ENCODE data around the gene TMCC1.
"Not testable (repeated sequence)": the region's sequence is repeated elsewhere in the genome, so short reads cannot be mapped to it uniquely, and the experiment has no call there.

Gene TMCC1

DNA sequence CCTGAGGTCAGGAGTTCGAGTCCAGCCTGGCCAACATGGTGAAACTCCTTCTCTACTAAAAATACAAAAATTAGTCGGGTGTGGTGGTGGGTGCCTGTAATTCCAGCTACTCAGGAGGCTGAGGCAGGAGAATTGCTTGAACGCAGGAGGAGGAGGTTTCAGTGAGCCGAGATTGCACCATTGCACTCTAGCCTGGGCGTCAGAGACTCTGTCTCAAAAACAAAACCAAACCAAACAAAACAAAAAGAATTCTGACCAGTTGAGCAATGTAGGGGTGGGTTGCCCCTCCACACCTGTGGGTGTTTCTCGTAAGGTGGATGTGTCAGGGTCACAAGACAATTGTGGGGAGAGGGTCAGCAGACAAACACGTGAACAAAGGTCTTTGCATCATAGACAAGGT, 252.5 kb downstream of the TMCC1 start:
- DNase-seq = not testable (repeated sequence)

GRCh38 chr3:129638481-129638880, 255.0 kb downstream of the TMCC1 start:
- DNase-seq = no peak

DNA sequence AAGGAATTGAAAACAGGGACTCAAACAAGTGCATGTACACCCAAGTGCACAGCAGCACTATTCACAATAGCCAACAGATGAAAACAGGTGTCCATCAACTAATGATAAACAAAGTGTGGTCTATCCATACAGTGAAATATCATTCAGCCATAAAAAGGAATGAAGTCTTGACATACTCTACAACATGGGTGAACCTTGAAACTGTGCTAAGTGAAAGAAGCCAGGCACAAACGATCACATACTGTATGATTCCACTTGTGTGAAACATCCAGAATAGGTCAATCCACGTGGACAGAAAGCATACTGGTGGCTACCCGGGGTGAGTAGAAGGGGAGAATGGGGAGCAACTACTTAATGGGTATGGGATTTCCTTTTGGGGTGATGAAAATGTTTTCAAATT, 257.4 kb downstream of the TMCC1 start:
- DNase-seq = no peak

DNA sequence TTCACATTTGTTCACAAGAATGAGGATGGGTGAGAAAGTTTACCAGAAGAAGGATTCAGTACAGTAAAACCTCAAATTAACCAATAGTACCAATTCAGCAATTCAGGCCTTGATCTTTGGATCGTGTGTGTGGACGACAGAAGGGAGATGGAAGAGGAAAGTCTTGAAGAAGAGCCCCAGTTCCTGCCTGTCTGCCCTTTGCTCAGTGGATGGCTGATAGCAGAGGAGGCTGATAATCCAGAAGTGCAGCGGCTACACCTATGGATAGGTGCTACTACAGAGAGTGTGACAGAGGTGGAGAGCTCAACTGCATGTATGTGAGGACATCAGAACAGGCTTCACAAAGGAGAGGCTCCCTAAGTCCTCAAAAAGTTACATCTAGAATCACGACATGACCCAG, 257.9 kb downstream of the TMCC1 start:
- no peak for DNase-seq

DNA sequence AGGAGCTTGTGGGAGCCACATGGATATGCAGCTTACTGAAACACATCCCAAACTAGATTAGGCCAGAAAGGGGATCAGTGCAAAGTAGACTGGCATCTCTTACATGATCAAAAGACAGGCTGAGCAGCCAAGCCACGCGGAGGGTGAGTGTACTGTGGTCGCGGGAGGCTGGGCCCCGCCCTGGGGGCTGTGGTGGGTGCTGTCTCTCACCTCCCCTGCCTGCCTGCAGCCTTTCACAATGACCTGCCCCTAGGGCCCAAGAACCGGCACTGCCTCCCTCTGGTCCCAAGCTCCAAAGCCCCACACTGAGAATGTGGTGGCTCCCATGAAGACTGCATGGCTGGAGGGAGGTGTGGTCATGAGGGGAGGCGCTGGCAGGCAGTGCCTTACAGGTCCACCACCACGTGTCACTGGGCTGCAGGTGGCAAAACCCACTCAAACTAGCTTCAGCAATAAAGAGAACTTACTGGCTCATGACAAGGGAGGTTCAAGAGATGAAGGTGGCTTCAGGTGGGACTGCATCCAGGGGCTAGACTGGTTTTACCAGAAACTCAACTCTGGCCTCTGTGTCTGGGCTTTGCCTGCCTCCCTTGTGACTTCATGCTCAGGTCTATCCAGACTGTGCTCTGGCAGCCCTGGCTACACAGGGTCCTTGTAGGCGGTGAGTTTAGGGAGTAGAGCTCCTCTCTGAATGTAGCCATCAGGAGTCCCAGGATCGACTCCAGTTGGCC, 259.6 kb downstream of the TMCC1 start:
- DNase-seq = peak; percentile 60

GRCh38 chr3:129632977-129633376, 260.5 kb downstream of the TMCC1 start:
- no peak for DNase-seq

GRCh38 chr3:129632556-129632955, 261.0 kb downstream of the TMCC1 start:
- no peak for DNase-seq

- no peak for DNase-seq
Observed at GRCh38 chr3:129632056-129632455, 261.5 kb downstream of the TMCC1 start.

DNA sequence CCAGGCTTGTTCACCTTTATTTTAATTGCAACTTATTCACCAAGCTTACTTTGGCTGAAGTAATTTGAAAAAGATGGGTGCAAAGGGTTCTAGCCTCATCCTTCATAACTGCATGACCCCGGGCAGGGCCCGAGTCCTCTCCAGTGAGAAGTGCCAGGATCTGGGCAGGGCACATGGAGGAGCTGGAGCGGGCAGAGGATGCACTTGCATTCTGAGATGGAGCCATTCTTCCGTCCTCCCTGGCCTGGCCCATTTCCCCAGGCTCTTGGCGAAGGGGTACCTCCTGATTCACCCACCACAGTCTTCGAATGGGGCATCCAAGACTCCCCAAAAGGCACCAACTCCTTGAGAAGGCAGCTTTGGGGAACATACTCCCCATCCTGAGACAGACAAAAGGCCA, 264.5 kb downstream of the TMCC1 start:
- DNase-seq = no peak

DNA sequence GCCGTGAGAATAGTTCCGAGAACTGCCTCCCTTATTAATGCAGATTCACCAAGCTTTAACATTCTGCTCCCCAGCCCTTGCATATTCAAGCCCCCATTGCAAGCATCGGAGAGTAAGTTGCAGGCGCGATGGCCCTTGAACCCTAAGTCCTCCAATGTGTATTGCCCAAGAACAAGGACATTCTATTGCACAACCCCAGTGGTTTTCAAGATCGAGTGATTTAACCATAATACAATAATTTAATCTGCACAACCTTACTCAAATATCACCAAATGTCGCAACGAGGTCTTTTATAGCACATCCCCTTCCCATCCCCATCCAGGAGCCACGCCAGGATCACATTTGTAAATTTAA, 265.4 kb downstream of the TMCC1 start:
- no peak for DNase-seq

DNA sequence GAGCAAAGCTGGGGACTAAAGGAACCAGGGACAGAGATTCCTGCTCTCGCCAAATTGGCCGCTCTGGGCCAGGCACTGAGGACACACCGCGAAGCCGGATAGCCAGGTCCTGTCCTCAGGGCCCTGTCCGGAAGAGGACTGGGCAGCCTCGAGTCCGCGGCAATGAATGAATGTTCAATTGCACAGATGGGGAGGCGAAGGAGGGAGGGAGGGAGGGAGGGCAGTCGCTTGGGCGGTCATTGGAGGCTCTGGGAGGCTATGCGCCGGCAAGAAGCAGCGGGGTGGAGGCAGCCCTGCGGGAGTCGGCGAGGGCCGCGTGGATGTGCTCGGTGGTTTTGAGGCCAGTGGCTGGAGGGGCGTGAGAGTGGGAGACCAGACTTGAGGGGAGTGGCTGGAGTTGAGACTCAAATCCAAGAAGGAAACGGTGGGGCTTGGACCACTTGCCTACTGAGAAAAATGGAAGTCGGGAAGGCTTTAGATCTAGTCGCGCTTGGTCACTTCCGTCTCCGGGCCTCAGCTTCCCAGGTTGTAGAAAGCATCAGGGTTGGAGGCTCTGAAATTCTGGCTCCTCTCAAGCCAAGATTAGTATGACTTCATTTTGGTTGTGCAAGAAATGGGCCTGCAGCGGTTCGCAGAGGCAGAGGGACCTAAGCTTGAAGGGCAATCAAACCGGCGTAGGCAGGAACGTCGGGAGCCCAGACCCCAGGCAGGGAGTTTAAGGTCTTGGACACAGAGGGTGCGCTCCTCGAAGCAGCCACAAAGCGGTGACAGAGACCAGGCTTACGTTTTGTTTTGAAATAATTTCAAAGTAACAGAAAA, 266.0 kb downstream of the TMCC1 start:
- peak; percentile 94 for DNase-seq

DNA sequence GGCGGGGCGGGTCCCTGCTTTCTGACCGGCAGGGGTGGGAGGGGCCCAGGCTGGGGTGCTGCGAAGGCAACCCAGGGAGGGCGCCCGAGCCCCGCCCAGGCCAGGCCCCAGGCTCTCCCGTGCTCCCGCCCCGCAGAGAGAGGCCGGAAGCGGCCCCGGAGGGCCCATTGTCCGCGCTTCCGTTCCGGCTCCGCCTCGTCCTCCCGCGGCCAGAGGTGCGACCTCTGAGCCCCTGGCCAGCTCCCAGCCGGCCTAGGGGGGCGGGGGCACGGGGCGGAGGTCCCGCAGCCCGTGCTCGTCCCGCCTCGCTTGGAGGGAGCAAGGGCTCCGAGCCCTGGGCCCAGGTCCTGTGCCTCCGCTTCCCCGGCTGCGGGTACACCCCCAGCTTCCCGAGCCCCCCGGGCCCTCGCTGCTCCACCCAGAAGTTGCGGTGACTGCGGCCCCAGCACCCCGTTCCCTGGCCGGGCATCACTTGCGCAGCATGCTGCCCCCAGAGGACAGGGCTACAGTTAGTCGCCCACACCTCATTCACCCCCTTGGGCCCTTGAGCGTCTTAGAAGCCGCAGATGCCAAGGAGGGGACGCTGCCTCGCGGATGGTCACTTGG, 266.7 kb downstream of the TMCC1 start:
- peak; percentile 96 for DNase-seq

DNA sequence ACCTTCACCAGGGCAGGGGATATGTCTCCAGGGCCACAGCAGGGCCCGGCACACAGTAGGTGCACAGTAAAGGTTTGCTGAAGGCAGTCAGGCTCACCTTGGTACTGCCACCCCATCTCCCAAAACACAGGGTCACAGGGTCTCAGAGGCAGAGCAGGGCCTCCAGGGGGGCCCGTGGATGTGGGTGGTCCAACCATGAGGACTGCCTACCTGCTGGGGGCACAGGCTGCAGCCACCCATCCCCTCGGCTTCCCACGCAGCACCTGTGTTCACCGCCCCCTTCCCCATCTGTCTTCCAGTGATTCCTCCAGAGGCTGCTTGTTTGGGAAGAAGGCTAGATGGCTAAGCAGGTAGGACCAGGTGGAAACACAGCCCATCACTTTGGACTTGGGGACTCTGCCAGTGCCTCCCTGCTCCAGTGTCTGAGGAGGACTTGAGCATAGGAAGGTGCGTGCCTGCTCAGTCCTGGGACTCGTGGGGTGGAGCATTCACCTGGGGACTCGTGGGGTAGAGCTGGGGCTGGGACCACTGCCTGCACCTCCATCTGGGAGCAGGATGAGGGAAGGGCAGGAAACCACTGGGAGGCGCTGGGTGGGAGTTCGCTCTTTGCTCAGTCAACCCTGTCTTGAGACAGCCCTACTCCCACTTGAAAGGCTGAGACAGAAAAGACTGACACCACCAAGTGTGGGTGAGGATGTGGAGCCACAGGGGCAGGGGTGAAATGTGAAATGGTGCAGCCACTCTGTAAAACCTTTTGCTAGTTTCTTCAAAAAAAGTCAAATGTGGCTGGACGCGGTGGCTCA, 268.2 kb downstream of the TMCC1 start:
- no peak for DNase-seq

DNA sequence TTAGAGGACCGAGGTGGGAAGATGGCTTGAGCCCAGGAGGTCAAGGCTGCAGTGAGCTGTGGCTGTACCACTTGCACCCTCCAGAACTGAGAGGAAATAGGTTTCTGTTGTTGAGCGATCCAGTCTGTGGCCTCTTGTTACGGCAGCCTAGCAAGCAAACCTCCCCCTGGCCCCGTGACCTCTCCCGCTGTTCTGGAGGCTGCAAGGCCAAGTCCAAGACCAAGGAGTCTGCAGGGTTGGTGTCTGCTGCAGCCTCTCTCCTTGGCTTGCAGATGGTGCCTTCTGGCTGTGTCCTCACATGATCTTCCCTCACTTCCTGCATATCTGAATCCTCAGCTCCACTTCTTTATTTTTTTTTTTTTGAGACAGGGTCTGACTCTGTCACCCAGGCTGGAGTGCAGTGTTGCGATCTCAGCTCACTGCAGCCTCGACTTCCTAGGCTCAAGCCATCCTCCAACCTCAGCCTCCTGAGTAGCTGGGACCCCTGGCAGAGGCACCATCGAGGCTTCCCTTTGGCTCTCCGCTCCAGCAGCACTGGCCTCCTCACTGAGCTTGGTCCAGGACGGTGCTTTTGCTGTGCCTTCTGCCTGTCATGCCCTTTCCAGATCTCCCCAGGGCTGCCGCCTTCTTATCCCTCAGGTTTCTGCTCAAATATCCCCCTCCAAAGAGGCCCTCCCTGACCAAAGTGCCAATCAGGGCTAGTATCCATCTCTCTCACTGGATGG, 269.0 kb downstream of the TMCC1 start:
- no peak for DNase-seq

DNA sequence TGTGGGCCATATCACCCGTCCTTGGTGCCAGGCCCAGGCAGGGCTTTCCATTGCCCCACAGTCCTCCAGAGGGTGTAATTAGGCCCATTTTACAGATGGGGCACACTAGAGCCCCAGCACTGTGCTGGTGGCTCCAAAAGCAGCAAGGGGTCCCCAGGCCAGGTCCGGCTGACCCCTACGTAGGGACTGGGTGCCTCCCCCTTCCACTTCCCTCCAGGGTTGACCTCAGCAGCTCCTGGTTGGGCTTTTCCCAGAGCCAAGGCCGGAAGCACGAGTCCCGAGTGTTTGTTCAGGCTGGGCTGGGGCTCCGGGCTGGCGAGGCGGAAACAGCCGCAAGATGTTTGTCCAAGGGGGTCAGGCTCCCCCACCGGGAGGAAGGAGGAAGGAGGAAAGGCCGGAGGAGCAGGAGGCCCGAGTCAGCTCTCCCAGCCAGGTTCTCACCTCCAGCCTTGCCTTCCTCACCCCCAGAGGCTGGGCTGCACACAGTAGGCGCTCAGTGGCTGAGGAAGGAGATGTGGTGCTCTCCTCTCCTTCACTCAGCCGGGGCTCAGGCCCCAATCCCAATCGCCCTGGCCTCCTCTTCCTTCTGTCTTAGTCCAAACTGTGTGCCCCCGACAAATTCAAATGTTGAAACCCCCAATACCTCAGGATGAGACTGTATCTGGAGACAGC, 269.9 kb downstream of the TMCC1 start:
- no peak for DNase-seq

DNA sequence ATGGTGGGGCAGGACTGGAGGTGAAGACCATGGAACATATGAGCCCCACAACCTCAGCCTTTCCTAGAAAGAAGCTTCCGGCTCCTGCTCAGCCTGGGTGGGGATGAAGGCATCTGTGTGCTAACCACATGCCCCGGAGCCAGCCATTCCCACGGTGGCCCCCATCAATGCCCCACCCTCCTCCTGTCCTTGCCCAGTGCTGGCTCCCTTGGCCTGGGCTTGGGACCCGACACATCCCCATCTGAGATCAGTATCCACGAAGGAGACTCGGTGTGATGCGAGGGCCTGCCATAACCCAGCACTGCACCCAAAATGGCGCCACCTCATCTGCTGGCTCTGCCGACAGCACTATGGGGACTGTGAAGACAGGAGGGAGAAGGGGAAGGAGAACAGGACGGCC, 270.6 kb downstream of the TMCC1 start:
- no peak for DNase-seq

DNA sequence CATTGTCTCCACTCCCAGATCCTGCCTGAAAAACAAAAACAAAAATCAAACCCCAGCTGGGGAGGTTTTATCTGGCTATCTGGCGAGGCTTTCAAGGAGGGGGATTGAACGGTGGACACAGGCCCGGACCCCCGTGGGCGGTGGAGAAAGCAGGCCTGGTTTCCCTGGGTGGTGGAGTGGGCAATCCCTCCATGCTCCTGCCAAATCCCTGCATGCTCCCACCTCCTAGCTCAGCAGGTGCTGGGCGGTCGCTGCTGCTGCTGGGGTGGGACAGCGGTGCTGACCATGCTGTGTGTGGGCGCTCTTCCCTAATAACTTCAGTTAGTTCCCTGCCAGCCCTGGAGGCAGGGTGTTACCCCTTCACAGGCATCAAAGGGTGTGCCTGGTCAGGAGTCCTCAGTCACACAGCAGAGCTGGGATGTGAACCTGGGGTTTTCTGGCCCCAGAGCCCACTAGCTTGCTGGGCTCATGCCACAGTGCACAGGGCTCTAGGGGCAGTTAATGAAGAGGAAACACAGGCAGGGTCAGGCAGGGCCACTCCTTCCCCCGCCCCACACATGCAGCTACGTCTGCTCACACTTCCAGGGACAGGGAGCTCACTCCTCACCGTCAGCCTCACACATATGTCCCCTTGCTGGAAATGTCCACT, 271.2 kb downstream of the TMCC1 start:
- DNase-seq = no peak

DNA sequence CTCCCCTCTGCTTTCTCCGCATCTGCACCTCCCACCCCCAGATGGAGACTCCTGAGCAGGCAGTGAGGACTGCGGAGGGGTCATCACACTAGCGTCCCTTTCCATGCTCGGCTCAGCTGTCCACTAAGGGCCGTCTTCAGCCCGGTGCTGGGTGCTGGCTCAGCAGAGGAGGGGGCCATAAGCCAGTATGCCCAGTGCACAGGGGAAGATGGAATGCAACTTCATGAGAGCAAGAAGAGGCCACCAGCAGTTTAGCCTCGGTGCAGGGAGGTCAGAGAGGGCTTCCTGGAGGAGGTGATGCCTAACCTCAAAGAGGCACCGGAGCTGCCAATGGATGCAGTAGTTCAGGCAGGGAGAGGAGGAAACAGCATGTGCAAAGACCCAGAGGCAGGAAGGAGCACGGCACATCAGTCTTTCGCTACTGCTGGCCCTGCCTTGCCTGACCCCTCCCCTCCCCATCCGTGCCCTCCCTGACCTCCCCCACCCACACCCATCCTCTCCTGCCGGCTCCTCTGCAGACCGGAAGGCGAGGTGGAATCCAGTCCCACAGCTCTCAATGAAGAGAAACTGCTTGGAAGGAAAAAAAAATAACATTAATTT, 271.8 kb downstream of the TMCC1 start:
- no peak for DNase-seq

GRCh38 chr3:129620828-129621559, 272.5 kb downstream of the TMCC1 start:
- no peak for DNase-seq

DNA sequence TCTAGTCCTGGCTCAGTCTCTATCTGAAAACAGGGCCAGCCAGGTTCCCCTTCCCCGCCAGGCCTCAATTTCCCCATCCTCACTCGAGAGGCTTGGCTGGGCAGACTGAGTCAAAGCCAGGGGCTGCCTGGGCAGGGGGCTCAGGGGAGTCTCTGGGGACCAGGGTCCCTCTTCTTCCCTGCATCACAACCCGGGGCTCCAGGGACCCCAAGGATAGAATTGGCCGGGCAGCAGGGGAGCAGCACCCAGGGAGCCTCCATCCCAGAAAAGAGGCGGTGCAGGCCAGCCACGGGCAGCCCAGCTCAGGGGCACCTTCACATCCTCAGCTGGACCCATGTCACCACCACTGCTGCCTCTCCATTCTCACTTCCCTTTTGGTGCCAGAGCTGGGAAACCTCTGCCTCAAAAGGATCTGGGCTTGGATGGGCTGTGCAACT, 273.8 kb downstream of the TMCC1 start:
- no peak for DNase-seq

Measured in hematopoietic multipotent progenitor cell treated with erythropoietin and hydrocortisone succinate and interleukin-3 and kit ligand, for 4 days (in vitro differentiated cells).